ENCODE data around the gene PKLR. TPM values are rescaled to one million over a fixed set of nuclear protein-coding genes. Genes with fewer than 3 reads are reported as not detected.

The PKLR gene
- total and polyA plus RNA-seq, 7 donors, result 0.01 TPM; not detected in 6

DNA sequence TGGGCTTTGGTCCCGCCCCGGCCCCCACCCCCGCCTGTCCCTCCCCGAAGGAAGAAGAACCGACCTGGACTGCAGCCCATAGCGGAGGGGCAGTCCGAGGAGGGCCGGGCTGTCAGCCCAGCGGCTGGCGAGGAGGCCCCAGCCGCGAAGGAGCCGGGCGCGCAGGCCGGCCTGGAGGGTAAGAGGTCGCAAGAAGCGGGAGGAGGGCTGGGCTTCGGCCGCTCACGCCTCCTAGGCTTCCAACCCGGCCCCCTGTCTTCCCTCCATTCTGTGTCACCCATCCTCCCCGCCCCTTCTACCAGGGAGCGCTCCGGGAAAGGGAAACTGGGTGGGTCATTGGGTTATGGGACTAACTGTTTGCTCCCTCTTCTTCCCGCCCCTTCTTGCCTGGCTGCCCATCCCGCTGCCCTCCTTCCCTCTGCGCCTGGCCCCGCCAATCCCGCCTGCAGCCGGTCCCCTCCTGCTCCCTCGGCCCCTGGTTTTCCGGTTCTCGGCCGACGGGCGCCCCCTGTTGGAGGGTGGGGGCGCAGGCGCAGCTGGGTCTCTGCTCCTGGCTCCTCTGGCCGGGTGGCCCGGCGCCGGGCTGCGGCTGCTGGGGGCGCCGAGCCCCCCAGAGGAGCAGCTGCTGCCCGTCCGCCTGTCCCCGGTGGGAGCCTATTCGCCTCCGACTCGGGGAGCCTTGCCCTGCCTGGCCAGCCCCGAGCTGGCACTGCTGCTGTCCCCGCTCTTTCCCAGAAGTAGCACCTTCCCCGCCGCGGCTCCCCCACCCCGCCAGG lies 21.9 kb upstream of the PKLR start:
- Histone ChIP-seq H3K27ac (peak overlapping the region; percentile 82), H3K36me3 (ENCODE audit: insufficient read depth in 1 of 2, low read depth in 1 of 2) (peaks cover 0 to 26% of the 10 kb centered on the region in 2 donors), H3K4me1 (peaks cover 24% of the 10 kb centered on the region), H3K9me3 (no peaks in the 10 kb centered on the region), H3K4me3 (peak overlapping the region; percentile 96), H3K27me3 (ENCODE audit: insufficient read depth in 3 of 3, low read length in 2 of 3) (no peaks in the 10 kb centered on the region)
- DNase-seq (peak; percentile 91 to 95), ATAC-seq (peak; percentile 68 to 76 (median 71))
- TF ChIP-seq CTCF (IDR thresholded peaks at IDR 0.05), result peak; percentile 92
- intact Hi-C loops (cut with DNase I), result loop anchor here (2.0 to 10.0 kb wide), 5 partner anchors 46 to 272 kb away; partner anchors contain the start of gene HCN3 (in 2 of the 2)
- WGBS, 3 donors, result 0 to 2% (median 1%) methylated on average over 39 to 58 of the region's 58 CpGs

GRCh38 chr1:155322571-155322952 lies 21.3 kb upstream of the PKLR start:
- Histone ChIP-seq H3K27ac (peak overlapping the region; percentile 82), H3K4me1 (peaks cover 24% of the 10 kb centered on the region), H3K4me3 (peak overlapping the region; percentile 96), H3K36me3 (ENCODE audit: insufficient read depth in 1 of 2, low read depth in 1 of 2) (peaks cover 0 to 30% of the 10 kb centered on the region in 2 donors), H3K9me3 (no peaks in the 10 kb centered on the region), H3K27me3 (ENCODE audit: insufficient read depth in 3 of 3, low read length in 2 of 3) (no peaks in the 10 kb centered on the region)
- no peak for ATAC-seq
- WGBS, 3 donors, result 3 to 7% (median 6%) methylated on average over 22 to 28 of the region's 28 CpGs
- no peak for TF ChIP-seq CTCF (IDR thresholded peaks at IDR 0.05)
- intact Hi-C loops (cut with DNase I), result loop anchor here (2.0 to 10.0 kb wide), 5 partner anchors 45 to 272 kb away; partner anchors contain the start of gene HCN3 (in 2 of the 2)
- peak in 1 of 2 donors; percentile 62 for DNase-seq

DNA sequence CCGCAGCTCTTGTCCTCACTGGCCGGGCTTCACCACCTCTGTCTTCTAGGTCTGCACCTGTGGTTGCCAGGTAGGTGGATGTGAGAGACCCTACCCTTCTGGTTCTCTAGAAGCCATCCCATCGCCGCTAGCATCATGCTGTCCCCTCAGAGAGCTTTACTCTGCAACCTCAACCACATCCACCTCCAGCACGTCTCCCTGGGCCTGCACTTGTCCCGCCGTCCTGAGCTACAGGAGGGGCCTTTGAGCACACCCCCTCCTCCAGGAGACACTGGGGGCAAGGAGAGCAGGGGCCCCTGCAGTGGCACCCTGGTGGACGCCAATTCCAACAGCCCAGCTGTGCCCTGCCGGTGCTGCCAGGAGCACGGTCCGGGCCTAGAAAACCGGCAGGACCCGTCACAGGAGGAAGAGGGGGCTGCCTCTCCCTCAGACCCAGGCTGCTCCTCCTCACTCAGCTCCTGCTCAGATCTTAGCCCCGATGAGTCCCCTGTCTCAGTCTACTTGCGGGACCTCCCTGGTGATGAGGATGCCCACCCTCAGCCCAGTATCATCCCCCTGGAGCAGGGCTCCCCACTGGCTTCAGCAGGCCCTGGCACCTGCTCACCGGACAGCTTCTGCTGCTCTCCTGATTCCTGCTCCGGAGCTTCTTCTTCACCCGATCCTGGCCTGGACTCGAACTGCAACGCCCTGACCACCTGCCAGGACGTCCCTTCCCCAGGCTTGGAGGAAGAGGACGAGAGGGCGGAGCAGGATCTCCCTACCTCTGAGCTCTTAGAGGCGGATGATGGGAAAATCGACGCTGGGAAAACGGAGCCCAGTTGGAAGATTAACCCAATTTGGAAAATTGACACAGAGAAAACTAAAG lies 20.6 kb upstream of the PKLR start:
- DNase-seq, result no peak
- H3K9me3 ChIP-seq, result no peaks in the 10 kb centered on the region
- intact Hi-C loops (cut with DNase I), result loop anchor here (2.0 to 10.0 kb wide), 5 partner anchors 45 to 273 kb away; partner anchors contain the start of gene HCN3 (in 2 of the 2)
- peaks cover 0 to 28% of the 10 kb centered on the region in 2 donors for H3K36me3 ChIP-seq (ENCODE audit: insufficient read depth in 1 of 2, low read depth in 1 of 2)
- H3K4me1 ChIP-seq, result peaks cover 24% of the 10 kb centered on the region
- peak overlapping the region; percentile 82 for H3K27ac ChIP-seq
- H3K4me3 ChIP-seq, result peak overlapping the region; percentile 96
- 33 to 36% (median 34%) methylated on average over 27 of the region's 27 CpGs for WGBS, 3 donors
- no peaks in the 10 kb centered on the region for H3K27me3 ChIP-seq (ENCODE audit: insufficient read depth in 3 of 3, low read length in 2 of 3)
- TF ChIP-seq CTCF (IDR thresholded peaks at IDR 0.05), result no peak
- ATAC-seq, result no peak

DNA sequence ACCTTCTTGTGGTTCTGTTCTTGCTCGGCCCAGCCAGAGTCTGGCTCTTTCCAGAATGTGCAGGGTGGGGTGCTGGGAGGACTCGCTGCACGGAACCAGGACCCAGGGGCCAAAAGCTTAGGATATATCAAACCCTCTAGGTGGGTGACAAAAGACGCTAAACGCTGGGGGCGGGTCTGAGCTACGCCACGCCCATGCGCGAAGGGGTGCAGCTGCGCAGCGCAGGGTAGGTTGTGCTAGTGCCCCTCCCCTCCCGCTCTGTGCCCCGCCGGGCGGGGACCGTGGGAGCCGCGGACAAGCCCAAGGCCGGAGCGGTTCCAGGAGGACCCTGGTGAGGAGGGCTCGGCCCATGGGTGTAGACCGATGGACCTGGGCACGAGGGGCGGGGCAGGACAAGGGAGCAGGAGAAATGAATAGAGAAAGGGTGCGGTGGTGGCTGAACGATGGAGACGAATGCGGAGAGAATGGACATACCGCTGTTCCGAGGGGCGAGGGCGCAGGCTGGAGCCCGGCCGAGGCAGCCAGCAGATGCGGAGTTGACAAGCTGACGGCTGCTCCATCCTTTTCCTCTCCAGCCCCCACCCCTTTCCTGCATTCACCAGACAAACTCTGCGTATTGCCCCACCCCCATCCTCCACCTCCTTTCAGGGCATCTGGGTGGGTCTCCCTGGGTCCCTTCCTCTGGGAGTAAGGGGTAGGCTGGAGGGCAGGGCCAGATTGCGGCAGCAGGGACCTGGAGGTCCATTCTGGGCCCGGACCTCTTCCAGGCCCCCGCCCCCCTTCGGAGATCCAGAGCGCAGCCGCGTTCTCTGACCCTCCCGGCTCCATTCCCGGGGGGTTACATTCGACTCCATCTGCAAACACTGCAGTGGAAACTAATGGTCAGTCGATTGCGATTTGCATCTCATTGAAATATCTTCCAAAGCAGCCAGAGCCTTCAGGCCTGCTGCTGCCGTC lies 19.7 kb upstream of the PKLR start, which contains the start of gene RUSC1:
Gene RUSC1, plus strand, starts transcription at position 234 of the 957 bp plus-strand sequence. CDS start 880 bp downstream, outside the sequence.
- H3K4me3 ChIP-seq, result peak within 1 kb of the TSS; percentile 96
- TF ChIP-seq CTCF (IDR thresholded peaks at IDR 0.05), result no peak
- H3K36me3 ChIP-seq (ENCODE audit: insufficient read depth in 1 of 2, low read depth in 1 of 2), result peaks cover 0 to 20% of the 10 kb centered on the region in 2 donors
- no peaks in the 10 kb centered on the region for H3K27me3 ChIP-seq (ENCODE audit: insufficient read depth in 3 of 3, low read length in 2 of 3)
- intact Hi-C loops (cut with DNase I), result loop anchor here (5.0 to 10.0 kb wide), 3 partner anchors 44 to 274 kb away; partner anchors contain the start of gene HCN3 (in 1 of the 2)
- H3K27ac ChIP-seq, result peak within 1 kb of the TSS; percentile 82
- H3K9me3 ChIP-seq, result no peaks in the 10 kb centered on the region
- DNase-seq, result peak; percentile 81 to 88
- WGBS, 3 donors, result 9 to 12% (median 10%) methylated on average over 41 to 51 of the region's 51 CpGs
- peaks cover 24% of the 10 kb centered on the region for H3K4me1 ChIP-seq
- ATAC-seq, result peak; percentile 20 to 41 (median 30)
